AG09319 (cell line): ENCODE results near the gene SEMA6C.
"Not testable (repeated sequence)": the region's sequence is repeated elsewhere in the genome, so short reads cannot be mapped to it uniquely, and the experiment has no call there.

Source experiments
- DNase-seq: peaks from one replicate; pipeline ENCODE4 v3.0.0-alpha.2; 2010; ENCODE audit warnings: low read depth; ENCODE audit errors: extremely low read depth
- TF ChIP-seq, protein P1 (sequence below): IDR thresholded peaks from 2 replicates; pipeline ENCODE4 v1.5.1; 2011; ENCODE audit warnings: low read depth, mild to moderate bottlenecking, inconsistent platforms, low read length, moderate library complexity

Gene SEMA6C

DNA sequence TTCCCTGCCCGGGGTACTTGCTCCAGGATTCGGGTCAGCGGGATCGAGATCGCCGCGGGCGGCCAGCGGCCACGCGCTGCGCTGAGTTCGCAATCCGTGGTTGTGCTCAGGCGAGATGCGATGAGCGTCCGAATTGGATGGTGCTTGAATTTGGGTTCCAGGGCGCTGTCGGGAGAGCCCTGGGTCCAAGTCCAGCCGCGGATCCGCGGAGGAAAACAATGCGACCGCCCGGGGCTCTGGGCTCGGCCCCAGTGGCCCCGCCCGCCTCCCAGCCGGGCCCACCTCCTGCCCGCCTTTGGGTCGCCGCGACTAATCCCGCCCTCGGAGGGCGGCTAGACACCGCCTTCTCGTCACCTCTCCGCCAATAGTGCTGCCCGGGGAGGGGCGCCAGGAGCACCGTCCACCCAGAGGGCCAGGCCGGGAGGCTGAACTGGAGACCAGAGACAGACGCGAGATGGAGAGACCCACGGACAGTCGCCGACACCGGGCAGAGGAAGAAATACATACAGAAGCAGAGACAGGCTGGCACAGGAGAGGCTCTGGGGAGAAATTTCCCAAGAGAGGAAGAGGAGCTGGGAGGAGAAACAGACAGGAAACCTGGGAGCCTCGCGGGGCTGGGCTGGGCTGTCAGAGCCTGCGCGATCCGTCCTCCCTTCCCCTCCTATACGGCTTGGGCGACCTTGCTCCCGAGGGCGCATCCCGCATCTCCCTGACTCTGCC lies at the start of gene SEMA6C:
Gene SEMA6C, minus strand, starts transcription at position 220 of the 720 bp plus-strand sequence. CDS start 4,010 bp downstream, outside the sequence.
- TF ChIP-seq, protein P1, sequence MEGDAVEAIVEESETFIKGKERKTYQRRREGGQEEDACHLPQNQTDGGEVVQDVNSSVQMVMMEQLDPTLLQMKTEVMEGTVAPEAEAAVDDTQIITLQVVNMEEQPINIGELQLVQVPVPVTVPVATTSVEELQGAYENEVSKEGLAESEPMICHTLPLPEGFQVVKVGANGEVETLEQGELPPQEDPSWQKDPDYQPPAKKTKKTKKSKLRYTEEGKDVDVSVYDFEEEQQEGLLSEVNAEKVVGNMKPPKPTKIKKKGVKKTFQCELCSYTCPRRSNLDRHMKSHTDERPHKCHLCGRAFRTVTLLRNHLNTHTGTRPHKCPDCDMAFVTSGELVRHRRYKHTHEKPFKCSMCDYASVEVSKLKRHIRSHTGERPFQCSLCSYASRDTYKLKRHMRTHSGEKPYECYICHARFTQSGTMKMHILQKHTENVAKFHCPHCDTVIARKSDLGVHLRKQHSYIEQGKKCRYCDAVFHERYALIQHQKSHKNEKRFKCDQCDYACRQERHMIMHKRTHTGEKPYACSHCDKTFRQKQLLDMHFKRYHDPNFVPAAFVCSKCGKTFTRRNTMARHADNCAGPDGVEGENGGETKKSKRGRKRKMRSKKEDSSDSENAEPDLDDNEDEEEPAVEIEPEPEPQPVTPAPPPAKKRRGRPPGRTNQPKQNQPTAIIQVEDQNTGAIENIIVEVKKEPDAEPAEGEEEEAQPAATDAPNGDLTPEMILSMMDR = no peak
- DNase-seq = peak; percentile 66

- DNase-seq = peak; percentile 58
Observed at GRCh38 chr1:151194894-151195594, 48.6 kb upstream of the SEMA6C start.

DNA sequence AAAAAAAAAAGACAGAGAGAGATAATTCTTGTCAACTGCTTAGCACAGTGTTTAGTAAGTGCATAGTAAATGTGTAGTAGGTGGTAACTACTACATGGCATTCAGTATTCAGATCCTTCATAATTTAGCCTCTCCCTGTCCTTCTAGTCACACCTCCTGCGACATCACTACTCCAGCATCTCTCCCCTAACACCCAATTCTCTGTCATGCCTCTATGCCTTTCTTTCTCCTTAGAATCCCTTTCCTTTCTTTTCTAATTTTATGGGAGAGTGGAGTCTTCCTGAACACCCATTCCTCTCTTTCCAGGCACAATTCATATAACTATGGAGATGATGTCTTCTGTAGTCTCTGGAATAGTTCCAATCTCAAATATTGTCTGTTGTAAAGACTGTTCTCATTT lies 47.4 kb upstream of the SEMA6C start:
- DNase-seq = no peak
- TF ChIP-seq, protein P1 = no peak

- no peak for DNase-seq
- TF ChIP-seq, protein P1 = no peak
Observed at GRCh38 chr1:151193304-151193703, 46.9 kb upstream of the SEMA6C start.

DNA sequence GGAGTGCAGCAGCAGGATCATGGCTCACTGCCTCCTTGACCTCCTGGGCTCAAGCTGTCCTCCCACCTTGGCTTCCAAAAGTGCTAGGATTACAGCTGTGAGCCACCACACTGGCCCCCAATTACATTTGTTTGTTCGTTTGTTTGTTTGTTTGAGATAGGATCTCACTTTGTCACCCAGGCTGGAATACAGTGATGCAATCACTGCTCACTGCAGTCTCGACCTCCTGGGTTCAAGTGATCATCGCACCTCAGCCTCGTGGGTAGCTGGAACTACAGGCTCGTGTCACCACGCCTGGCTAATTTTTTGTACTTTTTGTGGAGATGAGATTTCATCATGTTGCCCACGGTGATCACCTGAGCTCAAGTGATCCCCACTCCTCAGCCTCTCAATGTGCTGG lies 45.6 kb upstream of the SEMA6C start:
- TF ChIP-seq, protein P1 = no peak
- no peak for DNase-seq

- TF ChIP-seq, protein P1 = no peak
- DNase-seq = peak; percentile 72
Observed at GRCh38 chr1:151189637-151190445, 43.4 kb upstream of the SEMA6C start, which contains the start of gene VPS72. Gene VPS72 (minus strand): TSS chr1:151190197. CDS start chr1:151190121, 76 bp downstream.

GRCh38 chr1:151188667-151189066 lies 42.2 kb upstream of the SEMA6C start:
- not testable (repeated sequence) for DNase-seq

- TF ChIP-seq, protein P1 = no peak
- DNase-seq = no peak
Observed at GRCh38 chr1:151187205-151187604, 40.8 kb upstream of the SEMA6C start.
